Mesenchymal stem cell (in vitro differentiated cells and primary cell): ENCODE measurements around the gene GUCY1A1.

ENCODE experiments used
- DNase-seq: peaks from one replicate; pipeline ENCODE4 v3.0.0-alpha.2; 2013
- H2AFZ ChIP-seq: one replicate; pipeline ENCODE4 v1.6.1; 2013; ENCODE audit warnings: low read depth, mild to moderate bottlenecking, control low read depth, inconsistent platforms, low read length, moderate library complexity
- H2AK5ac ChIP-seq: 2 replicates; pipeline ENCODE4 v1.6.1; 2013; ENCODE audit warnings: low read length, moderate library complexity, mild to moderate bottlenecking, inconsistent platforms; ENCODE audit not compliant: severe bottlenecking
- H2BK120ac ChIP-seq: one replicate; pipeline ENCODE4 v1.6.1; 2013; ENCODE audit warnings: low read depth, mild to moderate bottlenecking, inconsistent platforms, low read length, moderate library complexity
- H2BK12ac ChIP-seq, 2 experiments: one replicate each; pipeline ENCODE4 v1.6.1; 2013; ENCODE audit warnings: inconsistent platforms in 2 of 2, low read length in 2 of 2, mild to moderate bottlenecking in 2 of 2, moderate library complexity in 2 of 2, control low read depth in 1 of 2
- H2BK15ac ChIP-seq: one replicate; pipeline ENCODE4 v1.6.1; 2013; ENCODE audit warnings: mild to moderate bottlenecking, low read depth, inconsistent platforms; ENCODE audit not compliant: poor library complexity, severe bottlenecking
- H2BK5ac ChIP-seq: 2 replicates; pipeline ENCODE4 v1.6.1; 2013; ENCODE audit warnings: low read depth, mild to moderate bottlenecking, low read length, control low read depth, inconsistent platforms; ENCODE audit not compliant: poor library complexity, severe bottlenecking
- H3K14ac ChIP-seq, 2 experiments: one replicate each; pipeline ENCODE4 v1.6.1; 2013; ENCODE audit warnings: inconsistent platforms in 2 of 2, low read length in 2 of 2, control low read depth in 1 of 2, mild to moderate bottlenecking in 1 of 2, moderate library complexity in 1 of 2
- H3K18ac ChIP-seq, 2 experiments: one replicate each; pipeline ENCODE4 v1.6.1; 2013; ENCODE audit warnings: inconsistent platforms in 2 of 2, low read length in 2 of 2, control low read depth in 1 of 2, low read depth in 1 of 2, mild to moderate bottlenecking in 1 of 2
- H3K23ac ChIP-seq, 2 experiments: one replicate each; pipeline ENCODE4 v1.6.1; 2013; ENCODE audit warnings: inconsistent platforms in 2 of 2, low read length in 2 of 2, mild to moderate bottlenecking in 2 of 2, moderate library complexity in 2 of 2, control low read depth in 1 of 2
- H3K27ac ChIP-seq: 2 replicates; pipeline ENCODE4 v1.5.1; 2013; ENCODE audit warnings: mild to moderate bottlenecking, moderate library complexity, low read length, control low read depth, inconsistent platforms; ENCODE audit not compliant: poor library complexity, severe bottlenecking
- H3K27me3 ChIP-seq, 2 experiments: 2 replicates each; pipeline versions ENCODE4 v1.6.1 to v1.7.0; 2013; ENCODE audit warnings: low read length in 2 of 2, mild to moderate bottlenecking in 2 of 2, moderate library complexity in 2 of 2, control low read depth in 1 of 2, inconsistent platforms in 1 of 2; ENCODE audit not compliant: control insufficient read depth in 1 of 2, insufficient read depth in 1 of 2
- H3K36me3 ChIP-seq, 2 experiments: 2 replicates each; pipeline versions ENCODE4 v1.6.1 to v1.7.0; 2013; ENCODE audit warnings: low read length in 2 of 2, control low read depth in 1 of 2, inconsistent platforms in 1 of 2, low read depth in 1 of 2, mild to moderate bottlenecking in 1 of 2; ENCODE audit not compliant: insufficient read depth in 2 of 2, control insufficient read depth in 1 of 2
- H3K4ac ChIP-seq, 2 experiments: one replicate each; pipeline ENCODE4 v1.6.1; 2013; ENCODE audit warnings: inconsistent platforms in 2 of 2, low read length in 2 of 2, mild to moderate bottlenecking in 2 of 2, moderate library complexity in 2 of 2, control low read depth in 1 of 2, low read depth in 1 of 2
- H3K4me1 ChIP-seq: 2 replicates; pipeline ENCODE4 v1.6.1; 2013; ENCODE audit warnings: low read depth, low read length, control low read depth; ENCODE audit not compliant: control insufficient read depth, insufficient read depth
- H3K4me2 ChIP-seq: 2 replicates; pipeline ENCODE4 v1.6.1; 2013; ENCODE audit warnings: low read length, mild to moderate bottlenecking, inconsistent platforms; ENCODE audit not compliant: poor library complexity, severe bottlenecking
- H3K4me3 ChIP-seq, 2 experiments: 2 replicates each; pipeline versions ENCODE4 v1.5.1 to v1.7.0; 2013; ENCODE audit warnings: low read length in 2 of 2, mild to moderate bottlenecking in 2 of 2, control low read depth in 1 of 2, low read depth in 1 of 2; ENCODE audit not compliant: insufficient read depth in 1 of 2
- H3K79me1 ChIP-seq: replicated peaks from 2 replicates; pipeline ENCODE4 v1.6.1; 2013; ENCODE audit warnings: mild to moderate bottlenecking, control low read depth, low read length, inconsistent platforms; ENCODE audit not compliant: poor library complexity, severe bottlenecking
- H3K9ac ChIP-seq: 2 replicates; pipeline ENCODE4 v1.7.0; 2013; ENCODE audit warnings: mild to moderate bottlenecking, low read length, moderate library complexity
- H3K9me3 ChIP-seq: 2 replicates; pipeline ENCODE4 v1.7.0; 2013; ENCODE audit warnings: mild to moderate bottlenecking, low read length; ENCODE audit not compliant: control insufficient read depth
- H4K8ac ChIP-seq: one replicate; pipeline ENCODE4 v1.6.1; 2013; ENCODE audit warnings: inconsistent platforms, mild to moderate bottlenecking, low read length, moderate library complexity
- H4K91ac ChIP-seq: one replicate; pipeline ENCODE4 v1.6.1; 2013; ENCODE audit warnings: mild to moderate bottlenecking, low read length, inconsistent platforms
- WGBS: methylation state at CpG from one replicate; pipeline ENCODE4 v1.1.7; 2013; ENCODE audit warnings: mixed read lengths; 5-methylcytosine and 5-hydroxymethylcytosine counted together

GUCY1A1 gene

DNA sequence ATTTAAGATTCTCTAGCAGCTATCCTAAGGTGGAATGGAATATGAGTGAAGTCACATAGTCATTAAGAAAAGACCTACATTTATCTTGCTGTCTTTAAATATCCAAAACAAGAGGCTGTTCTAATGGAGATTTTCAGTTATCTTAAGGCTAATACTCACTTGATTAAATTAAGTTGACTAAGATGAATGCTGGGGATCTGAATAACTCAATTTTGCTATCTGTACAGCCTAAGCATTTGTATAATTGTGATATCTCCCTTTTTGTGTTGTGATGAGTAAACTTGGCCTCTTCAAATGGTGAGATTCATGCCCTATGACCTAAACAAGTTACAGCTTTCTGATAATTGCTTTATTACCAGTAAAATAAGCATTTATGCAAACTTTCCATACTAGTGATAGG lies 13.6 kb upstream of the GUCY1A1 start:
- no peak for DNase-seq
- Histone ChIP-seq H2BK12ac (no peak overlapping the region), H3K4me2 (no peak overlapping the region), H2BK5ac (no peak overlapping the region), H4K8ac (no peak overlapping the region), H3K4me3 (no peak overlapping the region), H3K9me3 (peaks cover 5% of the 10 kb centered on the region), H3K23ac (no peak overlapping the region), H3K36me3 (no peaks in the 10 kb centered on the region), H3K27me3 (no peaks in the 10 kb centered on the region), H2AK5ac (no peak overlapping the region), H4K91ac (no peak overlapping the region), H3K18ac (no peak overlapping the region), H2BK120ac (no peak overlapping the region), H3K4me1 (no peaks in the 10 kb centered on the region), H3K9ac (no peak overlapping the region), H3K14ac (no peak overlapping the region), H2BK15ac (no peak overlapping the region), H3K27ac (no peak overlapping the region), H3K79me1 (no peaks in the 10 kb centered on the region), H2AFZ (no peak overlapping the region), H3K4ac (no peak overlapping the region)

DNA sequence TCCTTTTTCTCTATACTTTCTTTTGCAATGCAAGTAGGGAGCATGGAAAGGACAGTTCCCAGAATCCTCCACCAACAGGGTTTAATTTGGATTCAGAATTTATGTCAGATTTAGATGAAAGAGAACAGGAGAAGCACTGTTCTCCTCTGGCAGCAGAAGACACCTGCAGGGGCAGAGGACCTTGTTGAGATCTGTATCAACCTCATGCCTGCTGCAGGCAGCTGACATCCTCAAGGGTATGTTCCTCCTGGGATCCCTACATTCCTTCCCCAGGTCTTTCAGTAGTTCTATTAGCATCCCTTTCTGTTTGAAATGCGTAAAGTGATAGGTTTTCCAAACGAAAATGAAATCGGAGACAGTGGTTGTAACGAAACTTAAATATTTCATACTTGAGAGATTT lies 10.6 kb upstream of the GUCY1A1 start:
- Histone ChIP-seq H3K27me3 (no peaks in the 10 kb centered on the region), H3K4me2 (no peak overlapping the region), H3K9me3 (peaks cover 18% of the 10 kb centered on the region), H3K18ac (no peak overlapping the region), H2AFZ (no peak overlapping the region), H2BK12ac (no peak overlapping the region), H2AK5ac (no peak overlapping the region), H2BK15ac (no peak overlapping the region), H3K23ac (no peak overlapping the region), H3K79me1 (no peaks in the 10 kb centered on the region), H3K36me3 (no peaks in the 10 kb centered on the region), H3K4me1 (no peaks in the 10 kb centered on the region), H3K4me3 (no peak overlapping the region), H4K8ac (no peak overlapping the region), H4K91ac (no peak overlapping the region), H3K9ac (no peak overlapping the region), H3K4ac (no peak overlapping the region), H2BK120ac (no peak overlapping the region), H3K27ac (no peak overlapping the region), H2BK5ac (no peak overlapping the region), H3K14ac (no peak overlapping the region)
- no peak for DNase-seq
- WGBS: 63% methylated on average over 3 of the region's 4 CpGs

DNA sequence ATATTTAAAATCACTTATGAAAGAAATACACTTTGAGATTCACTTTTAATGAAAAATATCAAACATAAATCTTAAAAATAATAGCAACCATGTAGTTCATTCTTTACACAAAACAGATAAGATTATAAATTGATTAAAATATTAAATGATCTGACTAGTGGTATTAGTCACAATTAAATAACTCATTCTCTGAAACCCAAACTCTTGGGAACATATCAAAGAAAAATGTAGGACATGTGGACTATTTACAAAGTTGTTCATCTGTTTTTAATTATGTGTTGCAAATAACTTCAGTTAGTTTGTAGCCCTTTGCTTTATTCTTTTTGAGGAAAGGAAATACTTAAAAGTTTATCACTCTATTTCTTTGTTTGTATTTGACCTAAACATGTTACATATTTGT lies 9.5 kb upstream of the GUCY1A1 start:
- no peak overlapping the region for H3K9ac ChIP-seq
- H2AFZ ChIP-seq: no peak overlapping the region
- H2BK12ac ChIP-seq: no peak overlapping the region
- no peak overlapping the region for H3K4ac ChIP-seq
- no peak overlapping the region for H3K27ac ChIP-seq
- no peak overlapping the region for H3K14ac ChIP-seq
- H3K36me3 ChIP-seq: no peaks in the 10 kb centered on the region
- no peaks in the 10 kb centered on the region for H3K79me1 ChIP-seq
- H2BK120ac ChIP-seq: no peak overlapping the region
- H2AK5ac ChIP-seq: no peak overlapping the region
- H3K4me3 ChIP-seq: no peak overlapping the region
- no peak overlapping the region for H2BK5ac ChIP-seq
- no peak overlapping the region for H4K8ac ChIP-seq
- no peak overlapping the region for H3K23ac ChIP-seq
- H3K9me3 ChIP-seq: peaks cover 18% of the 10 kb centered on the region
- H2BK15ac ChIP-seq: no peak overlapping the region
- H3K27me3 ChIP-seq: no peaks in the 10 kb centered on the region
- H3K4me1 ChIP-seq: no peaks in the 10 kb centered on the region
- no peak for DNase-seq
- no peak overlapping the region for H3K4me2 ChIP-seq
- H3K18ac ChIP-seq: no peak overlapping the region
- H4K91ac ChIP-seq: no peak overlapping the region

DNA sequence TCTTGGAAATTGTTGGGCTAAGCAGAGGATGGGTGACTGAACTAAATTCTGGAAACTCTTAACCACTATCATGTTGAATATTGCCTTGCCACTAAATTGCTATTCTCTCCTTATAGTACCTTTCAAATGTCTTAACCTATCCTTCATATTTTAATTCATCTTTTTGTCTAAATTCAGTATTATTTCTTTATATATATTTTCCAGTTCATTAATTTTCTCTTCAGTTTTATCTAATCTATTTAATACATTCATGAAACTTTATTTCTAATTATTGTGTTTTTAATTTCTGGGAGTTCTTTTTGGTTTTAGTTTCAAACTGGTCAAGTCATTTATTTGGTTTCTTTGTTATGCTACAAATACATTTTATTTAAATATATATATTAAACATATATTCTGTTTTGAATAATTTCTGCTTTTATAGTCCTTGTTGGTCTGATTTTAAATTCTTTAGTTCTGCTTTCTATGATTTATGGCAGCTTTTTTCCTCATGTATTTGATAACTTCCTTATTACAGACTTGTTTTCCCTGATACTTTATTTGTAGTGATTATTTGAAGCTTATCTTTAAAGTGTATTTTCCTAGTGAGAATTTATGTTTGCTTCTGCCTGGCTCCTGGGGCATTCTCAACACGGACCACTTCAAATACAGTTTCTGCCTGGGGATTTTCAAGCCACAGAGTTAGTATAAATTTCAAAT lies 8.5 kb upstream of the GUCY1A1 start:
- Histone ChIP-seq H3K9me3 (peaks cover 18% of the 10 kb centered on the region), H3K23ac (no peak overlapping the region), H2BK15ac (no peak overlapping the region), H3K79me1 (no peaks in the 10 kb centered on the region), H2BK12ac (no peak overlapping the region), H4K91ac (no peak overlapping the region), H3K18ac (no peak overlapping the region), H3K4me1 (no peaks in the 10 kb centered on the region), H3K27me3 (no peaks in the 10 kb centered on the region), H3K4me3 (no peak overlapping the region), H2BK120ac (no peak overlapping the region), H2AFZ (no peak overlapping the region), H3K27ac (no peak overlapping the region), H3K14ac (no peak overlapping the region), H2AK5ac (no peak overlapping the region), H3K36me3 (no peaks in the 10 kb centered on the region), H4K8ac (no peak overlapping the region), H3K4ac (no peak overlapping the region), H2BK5ac (peak overlapping the region; percentile 19), H3K4me2 (no peak overlapping the region), H3K9ac (no peak overlapping the region)
- DNase-seq: no peak
- WGBS: no CpG with 5 or more reads among the region's 1 CpG
